HG03135 (cell line): ENCODE data around the gene CEACAM16.
"Not testable (repeated sequence)": the region's sequence is repeated elsewhere in the genome, so short reads cannot be mapped to it uniquely, and the experiment has no call there.

Experiments used
- ATAC-seq: cut with Tn5 transposase; IDR thresholded peaks from one replicate; pipeline ENCODE4 v1.9.1; 2021; ENCODE audit warnings: mild to moderate bottlenecking, moderate library complexity; ENCODE audit not compliant: unreplicated experiment

Gene CEACAM16

GRCh38 chr19:44703336-44704078, 4.6 kb downstream of the CEACAM16 start:
- no peak for ATAC-seq

- no peak for ATAC-seq
Observed at GRCh38 chr19:44704982-44705381, 6.0 kb downstream of the CEACAM16 start.

- ATAC-seq = no peak
Observed at GRCh38 chr19:44705502-44706010, 6.6 kb downstream of the CEACAM16 start.

GRCh38 chr19:44706506-44707236, 7.7 kb downstream of the CEACAM16 start:
- no peak for ATAC-seq

GRCh38 chr19:44707794-44708193, 8.8 kb downstream of the CEACAM16 start:
- no peak for ATAC-seq

GRCh38 chr19:44708940-44709339, 10.0 kb downstream of the CEACAM16 start:
- ATAC-seq = no peak

- not testable (repeated sequence) for ATAC-seq
Observed at GRCh38 chr19:44709434-44710266, 10.7 kb downstream of the CEACAM16 start.

- no peak for ATAC-seq
Observed at GRCh38 chr19:44710483-44710882, 11.5 kb downstream of the CEACAM16 start.

GRCh38 chr19:44712864-44713515, 14.0 kb downstream of the CEACAM16 start:
- no peak for ATAC-seq

GRCh38 chr19:44714597-44715169, 15.7 kb downstream of the CEACAM16 start:
- ATAC-seq = no peak

- ATAC-seq = no peak
Observed at GRCh38 chr19:44717603-44718002, 18.7 kb downstream of the CEACAM16 start.

- ATAC-seq = no peak
Observed at GRCh38 chr19:44718441-44719261, 19.7 kb downstream of the CEACAM16 start.

GRCh38 chr19:44719262-44719701, 20.3 kb downstream of the CEACAM16 start:
- no peak for ATAC-seq

GRCh38 chr19:44720396-44720795, 21.4 kb downstream of the CEACAM16 start:
- ATAC-seq = not testable (repeated sequence)

- ATAC-seq = no peak
Observed at GRCh38 chr19:44720945-44721344, 22.0 kb downstream of the CEACAM16 start.

GRCh38 chr19:44721369-44721768, 22.4 kb downstream of the CEACAM16 start:
- not testable (repeated sequence) for ATAC-seq

GRCh38 chr19:44722131-44723121, 23.5 kb downstream of the CEACAM16 start:
- no peak for ATAC-seq

GRCh38 chr19:44723299-44723951, 24.5 kb downstream of the CEACAM16 start:
- ATAC-seq = no peak
